OCI-LY3 (cell line): ENCODE data around the gene ATP8A2.

Experiments used
- H2AFZ ChIP-seq: fragments of 200-600, 300-600 bp; shearing (Covaris generic); 2 replicates; pipeline ENCODE4 v1.6.0; 2014; ENCODE audit warnings: antibody characterized with exemption, low read depth, low read length
- H3K27ac ChIP-seq: fragments of 200-600, 300-600 bp; sonication (generic); 2 replicates; pipeline ENCODE4 v1.5.1; 2014; ENCODE audit warnings: mild to moderate bottlenecking, low read length, moderate library complexity, mixed read lengths
- H3K27me3 ChIP-seq: fragments of 200-600, 300-600 bp; sonication (generic); 2 replicates; pipeline ENCODE4 v1.6.1; 2014; ENCODE audit warnings: low read depth, low read length, mixed read lengths
- H3K36me3 ChIP-seq: fragments of 200-600, 300-600 bp; sonication (generic); replicated peaks from 2 replicates; pipeline ENCODE3; 2014; ENCODE audit warnings: low read depth, low read length, mixed read lengths
- H3K4me1 ChIP-seq: fragments of 300-600, 200-600 bp; sonication (generic); 2 replicates; pipeline ENCODE4 v1.6.1; 2014; ENCODE audit warnings: low read length, mixed read lengths
- H3K4me2 ChIP-seq: fragments of 200-600, 300-600 bp; sonication (generic); 2 replicates; pipeline ENCODE4 v1.6.1; 2014; ENCODE audit warnings: low read length, mixed read lengths
- H3K4me3 ChIP-seq: fragments of 300-600, 200-600 bp; sonication (generic); 2 replicates; pipeline ENCODE4 v1.5.1; 2014; ENCODE audit warnings: antibody characterized with exemption, mild to moderate bottlenecking, low read length, moderate library complexity
- H3K79me2 ChIP-seq: fragments of 300-600, 200-600 bp; shearing (Covaris generic); 2 replicates; pipeline ENCODE4 v1.6.1; 2014; ENCODE audit warnings: mild to moderate bottlenecking, low read length, mixed read lengths
- H3K9ac ChIP-seq: fragments of 300-600, 200-600 bp; shearing (Covaris generic); 2 replicates; pipeline ENCODE4 v1.6.0; 2014; ENCODE audit warnings: mild to moderate bottlenecking, low read length, moderate library complexity
- H3K9me3 ChIP-seq: fragments of 200-600, 300-600 bp; shearing (Covaris generic); 2 replicates; pipeline ENCODE4 v1.6.1; 2014; ENCODE audit warnings: low read length, mixed read lengths; ENCODE audit not compliant: insufficient read depth
- H4K20me1 ChIP-seq: fragments of 200-600, 300-600 bp; sonication (generic); 2 replicates; pipeline ENCODE4 v1.6.1; 2016; ENCODE audit warnings: low read length, mixed read lengths; ENCODE audit not compliant: insufficient read depth
- EZH2phosphoT487 ChIP-seq: fragments of 200-600 bp; shearing (Covaris generic); IDR thresholded peaks from 2 replicates; pipeline ENCODE4 v1.6.1; 2018; ENCODE audit warnings: antibody characterized with exemption, mixed run types, low read depth
- TF ChIP-seq, protein P1 (sequence below): fragments of 200-600, 300-600 bp; sonication (generic); IDR thresholded peaks from 2 replicates; pipeline ENCODE4 v1.5.1; 2014; ENCODE audit warnings: antibody characterized with exemption, low read length, low read depth

ATP8A2 gene

DNA sequence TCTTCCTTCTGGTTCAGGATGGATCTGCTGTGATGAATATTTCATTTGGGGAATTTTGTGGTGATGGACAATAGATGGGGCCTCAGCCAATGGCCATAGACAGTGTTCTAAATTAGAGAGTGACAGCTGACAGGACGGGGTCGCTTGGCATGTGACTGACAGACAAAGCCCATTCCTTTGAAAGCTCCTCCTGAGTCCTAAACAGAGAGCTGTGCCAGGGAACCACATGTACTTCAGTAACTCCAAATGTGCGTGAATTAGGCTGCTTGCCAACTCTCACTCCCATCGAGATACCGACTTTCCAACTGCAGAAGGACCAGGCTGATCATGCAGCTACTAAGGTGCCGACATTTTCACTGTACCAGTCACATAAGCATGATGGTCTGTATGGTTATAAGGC lies 492.3 kb downstream of the ATP8A2 start:
- Histone ChIP-seq H3K27ac (no peak overlapping the region), H3K9me3 (no peaks in the 10 kb centered on the region), H3K4me2 (no peak overlapping the region), H3K4me1 (peaks cover 4% of the 10 kb centered on the region), H2AFZ (no peak overlapping the region), H3K79me2 (no peaks in the 10 kb centered on the region), H4K20me1 (no peaks in the 10 kb centered on the region), H3K4me3 (no peak overlapping the region), H3K27me3 (no peaks in the 10 kb centered on the region; the same call in 1 of the 2 replicates), H3K9ac (no peak overlapping the region), H3K36me3 (no peaks in the 10 kb centered on the region)
- TF ChIP-seq EZH2phosphoT487 = no peak
- TF ChIP-seq, protein P1, sequence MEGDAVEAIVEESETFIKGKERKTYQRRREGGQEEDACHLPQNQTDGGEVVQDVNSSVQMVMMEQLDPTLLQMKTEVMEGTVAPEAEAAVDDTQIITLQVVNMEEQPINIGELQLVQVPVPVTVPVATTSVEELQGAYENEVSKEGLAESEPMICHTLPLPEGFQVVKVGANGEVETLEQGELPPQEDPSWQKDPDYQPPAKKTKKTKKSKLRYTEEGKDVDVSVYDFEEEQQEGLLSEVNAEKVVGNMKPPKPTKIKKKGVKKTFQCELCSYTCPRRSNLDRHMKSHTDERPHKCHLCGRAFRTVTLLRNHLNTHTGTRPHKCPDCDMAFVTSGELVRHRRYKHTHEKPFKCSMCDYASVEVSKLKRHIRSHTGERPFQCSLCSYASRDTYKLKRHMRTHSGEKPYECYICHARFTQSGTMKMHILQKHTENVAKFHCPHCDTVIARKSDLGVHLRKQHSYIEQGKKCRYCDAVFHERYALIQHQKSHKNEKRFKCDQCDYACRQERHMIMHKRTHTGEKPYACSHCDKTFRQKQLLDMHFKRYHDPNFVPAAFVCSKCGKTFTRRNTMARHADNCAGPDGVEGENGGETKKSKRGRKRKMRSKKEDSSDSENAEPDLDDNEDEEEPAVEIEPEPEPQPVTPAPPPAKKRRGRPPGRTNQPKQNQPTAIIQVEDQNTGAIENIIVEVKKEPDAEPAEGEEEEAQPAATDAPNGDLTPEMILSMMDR = no peak

DNA sequence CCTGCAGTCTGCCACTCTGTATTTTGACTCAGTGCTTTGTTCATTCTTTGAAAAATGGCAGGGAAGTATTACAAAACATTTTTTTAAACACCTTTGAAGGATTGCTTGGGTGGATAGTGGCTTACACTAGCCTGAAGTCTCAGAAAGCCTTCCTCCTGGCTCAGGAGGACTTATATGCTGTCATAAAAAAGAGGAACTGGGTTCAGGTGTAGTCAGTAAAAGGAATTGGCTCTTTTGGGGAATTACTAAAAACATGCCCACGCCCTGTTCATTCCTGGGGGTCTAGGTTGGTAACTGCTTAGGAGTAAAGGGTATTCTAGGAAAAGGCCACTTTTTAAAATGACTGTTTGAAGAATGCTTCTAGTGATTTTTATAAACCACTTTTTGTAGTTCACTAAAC lies 493.2 kb downstream of the ATP8A2 start:
- no peak overlapping the region for H3K27ac ChIP-seq
- no peak overlapping the region for H2AFZ ChIP-seq
- peaks cover 4% of the 10 kb centered on the region for H3K4me1 ChIP-seq
- H3K36me3 ChIP-seq = no peaks in the 10 kb centered on the region
- no peak for TF ChIP-seq EZH2phosphoT487
- TF ChIP-seq, protein P1 = no peak
- no peaks in the 10 kb centered on the region for H4K20me1 ChIP-seq
- no peak overlapping the region for H3K4me3 ChIP-seq
- H3K79me2 ChIP-seq = no peaks in the 10 kb centered on the region
- H3K9me3 ChIP-seq = no peaks in the 10 kb centered on the region
- H3K4me2 ChIP-seq = no peak overlapping the region
- H3K27me3 ChIP-seq = no peaks in the 10 kb centered on the region; the same call in 1 of the 2 replicates
- no peak overlapping the region for H3K9ac ChIP-seq

DNA sequence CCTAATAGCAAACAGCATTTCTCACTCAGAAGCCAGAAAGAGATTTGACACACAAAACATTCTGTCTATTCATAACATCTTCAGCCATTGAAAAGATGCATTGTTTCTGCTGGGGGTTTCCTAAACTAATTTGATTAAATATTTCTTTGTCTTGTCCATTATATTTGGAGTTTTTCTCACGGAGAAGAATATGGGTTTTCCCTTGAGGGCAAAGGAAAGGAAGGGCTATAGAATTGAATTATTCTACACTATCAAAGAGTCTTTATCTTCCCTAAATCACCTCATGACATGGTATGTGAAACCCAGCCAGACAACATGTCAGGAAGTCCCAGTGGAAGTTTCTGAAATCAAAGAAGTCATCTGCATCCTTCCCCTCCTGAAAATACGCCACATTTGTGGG lies 493.6 kb downstream of the ATP8A2 start:
- no peak for TF ChIP-seq EZH2phosphoT487
- TF ChIP-seq, protein P1 = no peak
- no peaks in the 10 kb centered on the region for H3K9me3 ChIP-seq
- H3K79me2 ChIP-seq = no peaks in the 10 kb centered on the region
- H4K20me1 ChIP-seq = no peaks in the 10 kb centered on the region
- no peaks in the 10 kb centered on the region; the same call in 1 of the 2 replicates for H3K27me3 ChIP-seq
- H3K9ac ChIP-seq = no peak overlapping the region
- H2AFZ ChIP-seq = no peak overlapping the region
- H3K4me1 ChIP-seq = peaks cover 4% of the 10 kb centered on the region
- no peak overlapping the region for H3K4me3 ChIP-seq
- no peak overlapping the region for H3K4me2 ChIP-seq
- H3K27ac ChIP-seq = no peak overlapping the region
- no peaks in the 10 kb centered on the region for H3K36me3 ChIP-seq

DNA sequence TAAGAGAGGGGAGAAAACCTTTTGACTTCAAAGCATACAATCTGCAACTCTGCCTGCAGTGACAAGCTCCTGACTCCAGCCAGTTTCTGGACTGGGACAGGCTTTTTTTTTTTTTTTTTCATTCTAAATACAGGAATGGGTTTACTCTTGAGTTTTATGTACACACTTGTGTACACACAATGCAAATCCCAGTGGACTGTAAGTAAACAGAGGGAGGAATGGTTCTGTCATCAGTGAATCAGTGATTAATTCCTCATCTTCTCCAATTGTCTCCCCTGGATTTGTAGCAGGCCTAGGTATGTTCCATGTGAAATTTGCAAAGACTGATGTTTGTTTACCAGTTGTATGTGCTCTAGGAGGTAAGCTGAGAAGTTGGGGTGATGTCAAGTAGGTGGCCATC lies 495.3 kb downstream of the ATP8A2 start:
- no peak overlapping the region for H2AFZ ChIP-seq
- TF ChIP-seq EZH2phosphoT487 = no peak
- TF ChIP-seq, protein P1 = no peak

More for the DNA sequence above, 495.3 kb downstream of the ATP8A2 start:
- Histone ChIP-seq H3K27me3 (no peaks in the 10 kb centered on the region; the same call in 1 of the 2 replicates), H3K4me1 (peaks cover 11% of the 10 kb centered on the region), H4K20me1 (no peaks in the 10 kb centered on the region), H3K36me3 (no peaks in the 10 kb centered on the region), H3K79me2 (no peaks in the 10 kb centered on the region), H3K4me3 (no peak overlapping the region), H3K9ac (no peak overlapping the region), H3K9me3 (no peaks in the 10 kb centered on the region), H3K27ac (no peak overlapping the region), H3K4me2 (no peak overlapping the region)
